Measurements from ENCODE around the gene TTLL4. TPM values are rescaled to one million over a fixed set of nuclear protein-coding genes. Genes with fewer than 3 reads are reported as not detected.

Gene TTLL4
- polyA plus RNA-seq, 3 donors: 28.7 to 33.4 (median 30.6) TPM

DNA sequence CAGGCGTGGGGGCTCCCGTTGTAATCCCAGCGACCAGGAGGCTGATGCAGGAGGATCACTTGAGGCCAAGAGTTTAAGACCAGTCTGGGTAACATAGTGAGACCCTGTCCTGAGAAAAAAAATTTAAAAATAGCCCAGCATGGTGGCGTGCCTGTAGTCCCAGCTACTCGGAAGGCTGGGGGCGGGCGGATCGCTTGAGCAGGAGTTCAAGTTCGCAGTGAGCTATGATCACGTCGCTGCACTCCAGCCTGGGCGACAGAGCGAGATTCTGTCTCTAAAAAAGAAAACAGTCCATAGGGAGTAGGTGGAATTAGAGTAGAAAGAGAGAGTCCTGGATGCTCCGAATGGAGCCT, 325 bp upstream of the TTLL4 start:
- no peak for DNase-seq (ENCODE audit: low read depth in 3 of 3, low spot score in 2 of 3)

DNA sequence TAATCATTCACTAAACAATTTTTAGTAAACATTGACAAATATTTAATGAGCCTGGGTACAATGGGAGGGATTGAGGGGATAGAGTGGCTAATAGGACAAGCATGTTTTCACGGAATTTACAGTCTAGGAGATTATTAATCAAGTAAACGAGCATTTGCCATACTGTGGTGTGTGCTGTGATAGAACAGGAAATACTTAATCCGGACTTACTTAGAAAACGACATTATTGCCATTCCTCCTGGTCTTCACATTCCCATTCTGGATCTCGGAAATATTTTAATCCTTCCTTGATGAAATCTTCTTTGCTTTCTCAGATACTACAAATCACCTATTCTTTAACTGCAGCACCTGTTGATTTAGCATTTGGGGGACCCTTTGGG, 905 bp downstream of the TTLL4 start:
- DNase-seq (ENCODE audit: low read depth in 3 of 3, low spot score in 2 of 3): peak in 2 of 3 donors; percentile 14 to 26

DNA sequence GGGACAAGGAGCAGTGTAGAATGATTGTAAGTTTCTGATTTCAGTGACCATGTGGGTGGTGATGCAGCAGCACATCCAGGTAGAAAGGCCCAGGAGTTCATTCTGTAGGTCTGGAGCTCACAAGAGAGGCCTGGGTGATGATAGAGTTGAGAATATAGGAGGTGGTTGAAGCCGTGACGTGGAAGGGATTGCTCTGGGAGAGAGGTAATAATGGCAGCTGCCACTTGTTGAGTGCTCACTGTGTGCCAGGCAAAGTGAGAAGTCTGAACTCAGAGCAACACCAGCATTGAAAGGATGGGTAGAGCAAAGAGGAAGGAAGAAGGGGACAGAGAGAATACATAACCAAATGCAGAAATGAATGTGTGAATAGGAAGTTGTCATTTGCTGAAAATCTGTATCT, 3.3 kb downstream of the TTLL4 start:
- DNase-seq (ENCODE audit: low read depth in 3 of 3, low spot score in 2 of 3): no peak

DNA sequence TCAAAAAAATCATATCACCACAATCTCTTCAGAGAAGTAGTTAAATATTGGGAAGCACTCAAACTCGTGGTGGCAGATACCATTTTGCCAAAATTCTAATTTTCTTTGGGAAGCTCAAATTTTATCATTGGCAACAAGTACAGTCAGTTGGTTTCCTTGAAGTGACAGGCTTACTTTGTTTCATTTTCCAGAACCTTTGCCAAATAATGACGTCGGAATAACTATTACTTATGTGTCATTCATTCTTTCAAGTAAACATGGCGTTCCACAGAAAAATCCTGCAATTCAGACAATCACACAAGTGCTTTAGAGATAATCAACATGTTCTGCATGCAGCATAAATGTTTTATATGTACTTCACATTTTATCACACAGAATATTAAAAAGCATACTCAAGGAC, 5.4 kb downstream of the TTLL4 start:
- DNase-seq (ENCODE audit: low read depth in 3 of 3, low spot score in 2 of 3): no peak

DNA sequence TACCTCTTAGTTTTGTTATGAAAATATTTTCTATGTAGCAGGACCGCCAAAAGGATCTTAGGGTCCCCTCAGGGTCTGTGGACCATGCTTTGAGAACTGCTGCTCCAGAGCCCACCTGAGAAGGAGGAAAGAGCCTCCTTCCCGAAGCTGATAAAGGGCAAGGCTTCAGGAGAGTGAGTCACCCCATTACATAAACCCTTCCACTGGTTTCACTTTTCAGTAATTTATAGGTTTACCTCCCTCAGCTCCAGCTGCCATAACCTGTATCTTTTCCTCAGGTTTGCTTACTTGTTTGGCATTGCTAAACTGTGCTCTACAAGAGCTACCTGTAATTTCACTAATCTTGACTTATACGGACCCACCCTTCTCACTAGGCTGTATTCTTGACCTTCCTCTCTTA, 6.6 kb downstream of the TTLL4 start:
- no peak for DNase-seq (ENCODE audit: low read depth in 3 of 3, low spot score in 2 of 3)

DNA sequence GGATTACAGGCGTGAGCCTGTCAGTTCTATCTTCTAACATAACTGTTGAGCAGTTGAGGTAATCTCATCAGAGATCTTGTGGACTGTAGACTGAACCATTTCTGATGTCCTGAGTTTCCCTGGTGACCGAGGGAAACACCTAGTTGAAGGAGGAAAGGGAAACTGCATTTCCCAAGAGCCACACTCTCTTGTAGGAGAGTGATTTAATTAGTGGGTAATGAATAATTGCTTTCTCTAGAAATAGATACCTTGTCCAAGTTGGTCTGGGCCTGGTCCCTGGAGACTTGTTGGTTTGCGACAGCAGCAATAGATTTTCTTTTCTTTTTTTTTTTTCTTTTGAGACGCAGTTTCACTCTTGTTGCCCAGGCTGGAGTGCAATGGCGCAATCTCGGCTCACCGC, 7.4 kb downstream of the TTLL4 start:
- DNase-seq (ENCODE audit: low read depth in 3 of 3, low spot score in 2 of 3): no peak

DNA sequence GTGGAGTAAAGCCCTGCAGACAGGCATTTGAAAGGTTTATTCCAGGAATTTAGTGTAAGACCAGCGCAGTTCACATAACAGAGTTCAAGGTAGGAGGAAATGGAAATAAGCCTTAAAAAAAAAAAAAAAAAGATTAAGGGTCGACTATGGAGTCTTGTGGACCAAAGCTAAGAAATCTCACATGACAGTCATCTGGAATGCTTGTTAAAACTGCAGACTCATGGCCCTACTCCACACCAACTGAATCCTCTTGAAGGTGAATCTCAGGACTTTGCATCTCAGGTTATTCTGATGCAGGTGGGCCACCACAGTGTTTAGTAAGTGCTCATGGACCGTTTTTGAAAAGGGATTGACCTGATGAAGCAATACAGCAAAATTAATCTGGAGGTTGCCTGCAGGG, 8.8 kb downstream of the TTLL4 start:
- no peak for DNase-seq (ENCODE audit: low read depth in 3 of 3, low spot score in 2 of 3)

DNA sequence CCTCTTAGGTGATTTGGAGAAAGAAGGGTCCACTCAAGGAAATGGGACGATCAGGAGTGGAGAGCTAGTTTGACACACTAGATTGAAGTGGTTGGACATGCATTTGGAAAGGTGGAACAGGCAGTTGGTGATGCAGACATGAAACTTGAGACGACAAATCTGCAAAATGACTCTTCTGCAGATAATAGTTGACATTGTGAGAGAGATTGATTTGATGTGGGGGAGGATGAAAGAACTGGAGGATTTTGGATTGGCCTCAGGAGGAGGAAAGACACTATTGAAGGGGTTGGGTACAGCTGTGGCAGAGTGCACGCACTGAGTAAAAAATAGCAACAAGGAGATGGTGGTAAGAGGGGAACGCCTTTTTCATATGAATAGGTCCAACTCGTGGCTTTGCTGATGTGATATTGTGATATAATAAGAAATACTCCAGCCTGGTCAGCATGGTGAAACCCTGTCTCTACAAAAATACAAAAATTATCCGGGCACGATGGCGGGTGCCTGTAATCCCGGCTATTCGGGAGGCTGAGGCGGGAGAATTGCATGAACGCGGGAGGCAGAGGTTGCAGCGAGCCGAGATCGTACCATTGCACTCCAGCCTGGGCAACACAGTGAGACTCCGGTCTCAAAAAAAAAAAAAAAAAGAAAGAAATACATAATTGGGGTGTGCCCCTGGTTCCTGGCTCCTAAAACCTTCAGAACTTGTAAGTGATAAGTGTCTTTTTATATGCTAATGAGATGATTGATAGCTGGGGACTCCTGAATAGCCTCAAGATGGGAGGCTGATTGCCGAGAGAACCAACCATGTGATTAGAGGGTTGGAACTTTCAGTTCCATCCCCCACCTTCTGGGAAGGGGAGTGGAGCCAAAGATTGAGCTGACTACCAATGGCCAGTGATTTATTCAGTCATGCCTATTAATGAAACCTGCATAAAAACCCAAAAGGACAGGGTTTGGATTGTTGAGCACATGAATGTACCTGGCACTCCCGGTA, 9.7 kb downstream of the TTLL4 start:
- no peak for DNase-seq (ENCODE audit: low read depth in 3 of 3, low spot score in 2 of 3)

DNA sequence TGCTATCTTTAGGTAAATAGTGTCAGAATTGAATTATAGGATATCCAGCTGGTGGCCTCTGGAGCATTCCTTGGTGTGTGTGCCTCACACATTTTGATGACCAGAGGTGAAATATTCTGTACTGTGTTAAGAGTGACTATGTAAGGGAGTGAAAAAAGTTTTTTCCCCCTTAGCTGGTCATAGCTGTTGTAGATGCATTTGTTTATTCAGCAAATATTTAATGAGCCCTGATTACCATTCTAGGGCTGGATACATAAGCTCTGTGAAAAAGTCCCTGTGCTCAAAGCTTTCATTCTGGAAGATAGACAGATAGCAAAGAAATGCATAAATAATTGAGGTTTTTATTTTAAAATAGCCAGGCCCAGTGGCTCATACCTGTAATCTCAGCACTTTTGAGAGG, 10.9 kb downstream of the TTLL4 start:
- no peak for DNase-seq (ENCODE audit: low read depth in 3 of 3, low spot score in 2 of 3)

DNA sequence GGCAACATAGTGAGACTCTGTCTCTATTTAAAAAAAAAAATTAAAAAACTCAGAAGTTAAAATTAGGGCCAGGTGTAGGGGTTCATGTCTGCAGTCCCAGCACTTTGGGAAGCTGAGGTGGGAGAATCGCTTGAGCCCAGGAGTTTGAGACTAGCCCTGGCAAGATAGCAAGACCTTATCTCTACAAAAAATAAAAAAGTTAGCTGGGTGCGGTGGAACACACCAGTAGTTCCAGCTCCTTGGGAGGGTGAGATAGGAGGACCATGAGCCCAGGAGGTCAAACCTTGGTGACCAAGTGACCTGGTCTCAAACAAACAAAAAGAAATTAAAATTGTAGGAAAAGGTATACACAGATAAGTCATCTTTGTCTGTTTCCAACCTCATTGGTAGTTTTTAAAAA, 11.3 kb downstream of the TTLL4 start:
- DNase-seq (ENCODE audit: low read depth in 3 of 3, low spot score in 2 of 3): no peak

DNA sequence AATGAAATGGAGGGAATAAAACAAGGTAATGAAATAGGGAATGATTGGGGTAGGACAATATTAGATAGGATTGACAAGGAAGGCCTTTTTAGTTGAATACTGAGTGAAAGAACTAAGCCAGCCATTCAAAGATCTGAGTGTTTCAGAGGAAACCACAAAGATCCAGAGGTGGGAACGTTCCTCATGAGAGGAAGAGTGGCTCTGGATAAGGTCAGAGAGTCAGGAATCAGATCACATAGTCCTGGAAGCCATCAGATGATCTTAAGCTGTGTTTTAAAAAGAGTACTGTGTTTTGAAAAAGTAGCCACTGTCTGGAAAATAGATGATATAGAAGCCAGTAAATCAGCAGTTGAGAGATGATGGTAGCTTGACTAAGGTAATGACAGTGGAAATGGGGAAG, 11.8 kb downstream of the TTLL4 start:
- no peak for DNase-seq (ENCODE audit: low read depth in 3 of 3, low spot score in 2 of 3)

DNA sequence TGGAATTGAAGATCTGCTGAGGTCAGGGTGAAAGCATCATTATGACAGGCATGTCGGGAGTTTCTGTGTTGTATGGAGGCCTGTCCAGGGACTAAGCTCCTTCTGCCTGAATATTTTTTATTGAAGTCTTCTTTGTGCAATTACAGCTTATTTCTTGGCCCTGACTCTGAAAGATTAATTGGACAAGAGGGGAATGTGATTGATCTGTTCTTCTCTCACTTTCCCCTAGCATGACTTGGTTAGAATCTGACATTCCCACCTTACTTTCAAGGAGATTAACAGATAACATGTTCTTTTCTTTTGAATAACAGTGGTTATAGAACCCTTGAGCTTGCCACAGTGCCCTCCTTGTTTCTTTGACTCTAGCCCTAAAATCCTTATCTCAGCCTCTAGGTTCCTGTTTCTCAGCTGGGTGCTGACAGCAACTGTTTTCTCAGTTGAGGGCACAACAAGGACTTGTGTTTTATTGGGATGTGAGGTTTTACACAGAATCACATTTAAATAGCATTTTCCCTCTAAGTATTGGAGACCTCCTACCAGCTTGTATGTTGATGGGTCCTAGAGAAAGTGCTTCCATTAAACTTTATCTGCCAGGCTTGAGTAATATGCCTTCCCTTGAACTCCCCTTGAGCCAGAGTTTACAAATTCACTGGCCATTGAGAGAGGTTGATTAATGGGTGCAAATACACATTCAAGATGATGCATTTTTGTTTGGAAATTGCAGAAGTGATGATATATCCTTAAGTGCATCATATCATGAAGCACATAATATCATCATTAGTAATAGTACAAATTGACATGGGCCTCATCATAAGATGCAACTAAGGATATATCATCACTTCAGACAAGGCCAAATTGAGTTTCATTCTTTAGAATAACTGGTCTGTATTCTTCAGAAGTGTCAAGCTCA, 12.5 kb downstream of the TTLL4 start:
- no peak for DNase-seq (ENCODE audit: low read depth in 3 of 3, low spot score in 2 of 3)

DNA sequence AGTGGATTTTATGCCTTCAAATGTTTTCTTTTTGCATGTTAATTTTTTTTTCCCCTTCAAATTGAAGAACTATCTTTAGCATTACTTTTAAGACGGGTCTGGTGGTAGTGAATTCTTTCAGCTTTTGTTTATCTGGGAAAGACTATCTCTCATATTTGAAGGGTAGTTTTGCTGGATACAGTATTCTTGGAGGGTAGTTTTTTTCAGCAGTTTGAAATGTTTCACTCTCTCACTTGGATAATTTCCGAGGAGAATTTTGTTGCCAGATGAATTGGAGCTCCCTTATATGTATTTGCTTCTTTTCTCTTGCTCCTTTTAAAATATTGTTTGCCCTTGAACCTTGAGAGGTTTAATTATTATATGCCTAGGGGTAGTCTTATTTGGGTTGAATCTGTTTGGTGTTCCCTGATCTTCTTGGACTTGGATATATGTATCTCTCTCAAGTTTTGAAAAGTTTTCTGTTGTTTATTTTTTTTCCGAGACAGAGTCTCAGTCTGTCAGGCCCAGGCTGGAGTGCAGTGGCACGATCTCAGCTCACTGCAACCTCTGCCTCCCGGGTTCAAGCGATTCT, 15.5 kb downstream of the TTLL4 start:
- DNase-seq (ENCODE audit: low read depth in 3 of 3, low spot score in 2 of 3): no peak

DNA sequence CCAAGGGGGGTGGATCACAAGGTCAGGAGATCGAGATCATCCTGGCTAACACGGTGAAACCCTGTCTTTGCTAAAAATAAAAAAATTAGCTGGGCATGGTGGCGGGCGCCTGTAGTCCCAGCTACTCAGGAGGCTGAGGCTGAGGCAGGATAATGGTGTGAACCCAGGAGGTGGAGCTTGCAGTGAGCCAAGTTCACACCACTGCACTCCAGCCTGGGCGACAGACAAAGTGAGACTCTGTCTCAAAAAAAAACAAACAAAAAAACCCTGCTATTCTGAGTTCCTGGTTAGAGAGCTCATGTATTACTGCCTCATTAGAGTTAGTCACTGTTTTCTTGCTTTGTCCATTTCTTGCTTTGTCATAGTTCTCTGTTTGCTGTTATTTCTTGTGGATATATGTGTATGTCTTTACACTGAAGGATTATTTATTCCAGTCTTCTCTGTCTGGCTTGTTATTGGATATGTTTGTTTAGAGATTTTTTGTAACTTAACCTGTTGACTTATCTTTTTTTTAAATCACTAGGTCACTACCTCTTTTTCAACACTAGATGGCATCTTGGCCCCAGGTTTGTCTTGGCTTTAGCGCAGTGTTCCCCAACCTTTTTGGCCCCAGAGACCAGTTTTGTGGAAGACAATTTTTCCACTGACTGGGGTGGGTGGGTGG, 17.0 kb downstream of the TTLL4 start:
- no peak for DNase-seq (ENCODE audit: low read depth in 3 of 3, low spot score in 2 of 3)

DNA sequence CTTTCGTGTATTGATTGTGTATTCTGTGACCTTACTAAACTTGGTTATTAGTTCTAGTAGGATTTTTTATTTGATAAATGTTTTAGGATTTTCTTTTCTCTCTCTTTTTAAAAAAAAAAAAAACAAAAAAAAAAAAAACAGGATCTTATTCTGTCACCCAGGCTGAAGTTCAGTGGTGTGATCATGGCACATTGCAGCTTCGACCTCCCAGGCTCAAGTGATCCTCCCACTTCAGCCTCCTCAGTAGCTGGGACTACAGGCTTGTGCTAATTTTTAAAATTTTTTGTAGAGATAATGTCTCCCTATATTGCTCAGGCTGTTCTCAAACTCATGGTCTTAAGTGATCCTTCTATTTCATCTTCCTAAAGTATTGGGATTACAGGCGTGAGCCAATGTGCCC, 19.0 kb downstream of the TTLL4 start:
- DNase-seq (ENCODE audit: low read depth in 3 of 3, low spot score in 2 of 3): no peak

DNA sequence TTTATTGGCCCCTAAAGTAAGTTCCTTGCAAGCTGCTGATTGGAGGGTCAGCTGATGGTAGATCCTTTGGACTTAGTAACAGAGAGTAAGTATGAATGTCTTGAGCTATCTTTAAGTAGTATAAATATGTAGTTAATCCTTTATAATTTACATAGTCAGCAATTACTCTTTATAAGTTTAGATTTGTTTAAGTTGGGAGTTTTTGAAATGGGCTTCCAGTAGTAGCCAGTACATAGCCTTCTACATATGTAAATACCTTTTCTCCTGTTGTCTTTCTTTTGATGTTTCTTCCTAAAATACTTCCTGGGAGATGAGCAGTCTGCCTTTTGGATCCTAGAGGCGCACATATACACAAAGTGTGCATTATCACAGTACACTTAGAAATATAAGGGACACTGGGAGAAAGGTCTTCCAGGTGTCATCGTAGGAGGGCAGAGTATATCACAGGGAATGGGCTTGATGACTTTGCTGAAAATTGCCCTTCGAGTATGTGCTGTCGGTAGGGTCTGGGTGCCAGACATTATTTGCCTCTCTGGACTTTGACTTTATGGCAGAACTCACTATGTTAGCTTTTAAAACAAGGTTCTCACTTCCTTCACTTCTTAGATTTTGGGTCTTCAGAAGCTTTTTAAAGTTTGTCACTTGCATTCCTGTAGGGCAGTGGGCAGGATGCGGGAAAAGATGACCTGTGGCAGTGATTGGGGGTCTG, 21.6 kb downstream of the TTLL4 start:
- DNase-seq (ENCODE audit: low read depth in 3 of 3, low spot score in 2 of 3): no peak

DNA sequence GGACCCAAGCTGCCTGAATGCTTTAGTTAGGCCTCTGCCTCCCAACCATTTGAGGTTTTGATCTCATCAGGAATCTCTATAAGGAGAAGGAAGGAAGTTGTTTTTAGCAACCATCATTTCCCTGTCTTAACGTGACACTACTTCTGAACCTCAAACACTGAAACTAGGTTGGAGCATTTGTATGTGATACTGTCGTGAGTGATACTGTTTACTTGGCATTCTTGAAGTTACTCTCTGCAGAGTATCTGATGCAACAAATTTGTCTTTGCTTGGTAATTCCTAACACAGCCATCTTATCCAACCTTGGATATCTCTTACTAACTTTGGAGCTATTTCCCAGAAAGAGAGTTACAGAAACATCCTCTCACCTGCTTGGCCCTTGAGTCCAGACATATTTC, 22.1 kb downstream of the TTLL4 start:
- DNase-seq (ENCODE audit: low read depth in 3 of 3, low spot score in 2 of 3): no peak

DNA sequence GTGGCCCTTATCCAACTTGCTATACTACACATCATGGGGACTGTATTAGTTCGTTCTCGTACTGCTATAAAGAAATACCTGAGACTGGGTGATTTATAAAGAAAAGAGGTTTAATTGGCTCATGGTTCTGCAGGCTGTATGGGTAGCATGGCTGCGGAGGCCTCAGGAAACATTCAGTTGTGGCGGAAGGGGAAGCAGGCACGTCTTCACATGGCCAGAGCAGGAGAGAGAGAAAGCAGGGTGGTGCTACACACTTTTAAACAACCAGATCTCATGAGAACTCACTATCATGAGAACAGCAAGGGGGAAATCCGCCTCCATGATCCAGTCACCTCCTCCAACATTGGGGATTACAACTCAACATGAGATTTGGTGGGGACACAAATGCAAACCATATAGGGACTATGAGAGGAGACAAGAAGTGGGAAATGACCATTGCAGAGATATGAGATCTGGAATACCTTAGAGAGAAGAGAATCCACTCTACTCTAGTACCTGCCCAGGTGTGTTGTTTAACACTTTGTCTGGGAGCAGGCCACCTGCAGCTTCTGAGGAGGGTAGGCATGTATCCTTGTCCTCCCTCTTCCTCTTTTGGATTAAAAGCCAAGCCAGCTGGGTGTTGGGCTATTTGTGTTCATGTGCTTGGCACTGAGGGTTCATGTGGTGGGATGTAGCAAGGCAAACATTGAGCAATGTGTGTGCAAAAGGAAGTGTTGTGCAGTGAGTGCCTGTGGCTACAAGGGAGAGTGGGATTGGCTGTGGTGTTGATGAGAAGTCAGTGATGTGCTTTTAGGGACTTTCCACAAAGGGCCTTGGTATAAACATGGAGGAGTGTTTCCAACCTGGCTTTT, 22.8 kb downstream of the TTLL4 start:
- no peak for DNase-seq (ENCODE audit: low read depth in 3 of 3, low spot score in 2 of 3)
